GM23248 (cell line): Measurements from ENCODE around the gene SPAG17. TPM values are rescaled to one million over a fixed set of nuclear protein-coding genes. Genes with fewer than 3 reads are reported as not detected.

ENCODE experiments used
- DNase-seq: peaks from one replicate; pipeline ENCODE4 v3.0.0-alpha.2; 2015
- H2AFZ ChIP-seq: fragments of 200-600 bp; sonication (generic); 2 replicates; pipeline ENCODE4 v1.6.1; 2016; ENCODE audit warnings: antibody characterized with exemption
- H3F3A ChIP-seq: fragments of 200-600 bp; sonication (generic); 2 replicates; pipeline ENCODE4 v1.6.1; 2016; ENCODE audit warnings: mild to moderate bottlenecking, antibody characterized with exemption, mixed run types; ENCODE audit not compliant: insufficient read depth
- H3K27ac ChIP-seq: fragments of 200-600 bp; sonication (generic); 2 replicates; pipeline ENCODE4 v1.5.1; 2016; ENCODE audit warnings: mild to moderate bottlenecking
- H3K27me3 ChIP-seq: fragments of 200-600 bp; sonication (generic); replicated peaks from 2 replicates; pipeline ENCODE4 v1.6.1; 2016; ENCODE audit warnings: mild to moderate bottlenecking; ENCODE audit not compliant: insufficient read depth
- H3K36me3 ChIP-seq: fragments of 200-600 bp; sonication (generic); 2 replicates; pipeline ENCODE4 v1.6.1; 2016; ENCODE audit warnings: low read depth, mild to moderate bottlenecking
- H3K4me1 ChIP-seq: fragments of 200-600 bp; sonication (generic); 2 replicates; pipeline ENCODE4 v1.6.1; 2016; ENCODE audit warnings: mild to moderate bottlenecking; ENCODE audit not compliant: insufficient read depth
- H3K4me2 ChIP-seq: fragments of 200-600 bp; sonication (generic); one replicate; pipeline ENCODE4 v1.6.1; 2016; ENCODE audit warnings: mild to moderate bottlenecking; ENCODE audit not compliant: unreplicated experiment
- H3K4me3 ChIP-seq: fragments of 200-600 bp; sonication (generic); 2 replicates; pipeline ENCODE4 v1.5.1; 2016; ENCODE audit warnings: mild to moderate bottlenecking
- H3K79me2 ChIP-seq: fragments of 200-600 bp; sonication (generic); 2 replicates; pipeline ENCODE4 v1.6.1; 2016; ENCODE audit warnings: mild to moderate bottlenecking; ENCODE audit not compliant: insufficient read depth
- H3K9ac ChIP-seq: fragments of 200-600 bp; sonication (generic); 2 replicates; pipeline ENCODE4 v1.6.1; 2016; ENCODE audit warnings: mild to moderate bottlenecking
- H3K9me2 ChIP-seq: fragments of 200-600 bp; sonication (generic); 2 replicates; pipeline ENCODE4 v1.6.1; 2016; ENCODE audit warnings: mixed run types, mild to moderate bottlenecking, moderate library complexity; ENCODE audit not compliant: insufficient read depth
- H3K9me3 ChIP-seq: fragments of 200-600 bp; sonication (generic); one replicate; pipeline ENCODE4 v1.6.1; 2017; ENCODE audit warnings: low read depth
- H4K20me1 ChIP-seq: fragments of 200-600 bp; sonication (generic); 2 replicates; pipeline ENCODE4 v1.6.0; 2016; ENCODE audit not compliant: insufficient read depth
- EZH2 ChIP-seq: fragments of 200-600 bp; sonication (generic); IDR thresholded peaks from 2 replicates; pipeline ENCODE4 v1.6.1; 2018; ENCODE audit warnings: antibody characterized with exemption, mild to moderate bottlenecking; ENCODE audit not compliant: insufficient read depth, poor library complexity, severe bottlenecking
- EZH2phosphoT487 ChIP-seq: fragments of 200-600 bp; sonication (generic); IDR thresholded peaks from 2 replicates; pipeline ENCODE4 v1.6.1; 2018; ENCODE audit warnings: antibody characterized with exemption, moderate library complexity, mild to moderate bottlenecking, low read depth; ENCODE audit not compliant: insufficient read depth
- WGBS, 2 experiments: methylation state at CpG; one replicate each; pipeline ENCODE4 v1.1.6; 2015 to 2017; ENCODE audit warnings: low lambda C conversion rate in 2 of 2, low coverage in 1 of 2; ENCODE audit errors: missing lambda C conversion rate in 2 of 2; 5-methylcytosine and 5-hydroxymethylcytosine counted together
- in situ Hi-C: fragments of 300-500 bp; cut with MboI; formaldehyde crosslinking; loops from 2 replicates; pipeline ENCODE4 v1.15.0; 2020
- polyA plus RNA-seq: library from polyadenylated mRNA; unstranded; fragments of >200 nt; fragmentation: Nextera tagmentation; extraction: Ambion mirVana; gene quantifications from 2 replicates; pipeline ENCODE4 v1.2.1, GENCODE V29; 2016
- total RNA-seq: library from RNA; depleted of rRNA; stranded (reverse); fragments of >200 nt; shearing (Covaris generic); gene quantifications from 2 replicates; pipeline ENCODE4 v1.2.3, GENCODE V29; 2014; rRNA removed

Gene SPAG17
- total RNA-seq (not detected in 2 replicates), polyA plus RNA-seq (0.15 TPM in 1 of 2 replicates, not detected in the other)

GRCh38 chr1:118185084-118185832 lies at the start of gene SPAG17:
Gene SPAG17, minus strand, starts transcription at chr1:118185228. Its CDS starts 71 bp downstream, at chr1:118185157.
- Histone ChIP-seq H3K4me3 (peak within 1 kb of the TSS; percentile 65), H3K9me3 (no peaks in the 10 kb centered on the region), H3K9me2 (no peaks in the 10 kb centered on the region), H3K27me3 (no peaks in the 10 kb centered on the region), H3K27ac (no peak within 1 kb of the TSS), H3K79me2 (no peaks in the 10 kb centered on the region), H3F3A (no peaks in the 10 kb centered on the region), H3K36me3 (no peaks in the 10 kb centered on the region), H2AFZ (peak within 1 kb of the TSS; percentile 87), H3K4me2 (peak within 1 kb of the TSS; percentile 76), H3K9ac (0 out of 2 replicates have a peak within 1 kb of the TSS, but pooled peaks have one; percentile 11), H4K20me1 (no peaks in the 10 kb centered on the region), H3K4me1 (no peaks in the 10 kb centered on the region)
- no peak for TF ChIP-seq EZH2phosphoT487
- no peak for TF ChIP-seq EZH2
- in situ Hi-C loops: no loop called here
- peak; percentile 65 for DNase-seq
- WGBS, 2 experiments: 10 to 14% methylated on average over 29 to 30 of the region's 30 CpGs

DNA sequence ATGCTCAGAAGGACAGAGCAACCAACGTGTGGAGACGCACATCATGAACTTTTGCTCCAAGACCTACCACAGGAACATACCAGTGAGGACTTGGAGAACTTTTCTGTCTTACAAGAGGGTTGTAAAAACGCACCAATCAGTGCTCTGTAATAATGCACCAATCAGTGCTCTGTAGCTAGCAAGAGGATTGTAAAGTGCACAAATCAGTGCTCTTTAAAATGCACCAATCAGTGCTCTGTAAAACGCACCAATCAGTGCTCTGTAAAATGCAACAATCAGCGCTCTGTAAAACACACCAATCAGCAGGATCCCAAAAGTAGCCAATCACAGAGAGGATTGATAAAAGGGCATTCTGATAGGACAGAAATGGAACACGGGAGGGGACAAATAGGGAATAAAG lies 40.4 kb upstream of the SPAG17 start:
- Histone ChIP-seq H3K4me3 (no peak overlapping the region), H3K9ac (no peak overlapping the region), H3K9me3 (no peaks in the 10 kb centered on the region), H3K9me2 (no peaks in the 10 kb centered on the region), H3K4me2 (no peak overlapping the region), H3F3A (no peaks in the 10 kb centered on the region), H2AFZ (no peak overlapping the region), H3K27me3 (no peaks in the 10 kb centered on the region), H3K4me1 (no peaks in the 10 kb centered on the region), H3K27ac (no peak overlapping the region), H4K20me1 (no peaks in the 10 kb centered on the region), H3K36me3 (no peaks in the 10 kb centered on the region), H3K79me2 (no peaks in the 10 kb centered on the region)
- no peak for TF ChIP-seq EZH2
- no peak for TF ChIP-seq EZH2phosphoT487
- in situ Hi-C loops: no loop called here
- 64 to 68% methylated on average over 6 of the region's 6 CpGs for WGBS, 2 experiments
- DNase-seq: no peak

- no peak overlapping the region for H2AFZ ChIP-seq
- no peaks in the 10 kb centered on the region for H4K20me1 ChIP-seq
- no peaks in the 10 kb centered on the region for H3K4me1 ChIP-seq
- no peaks in the 10 kb centered on the region for H3K9me2 ChIP-seq
- no peaks in the 10 kb centered on the region for H3K79me2 ChIP-seq
- H3K4me2 ChIP-seq: no peak overlapping the region
- H3K27me3 ChIP-seq: no peaks in the 10 kb centered on the region
- in situ Hi-C loops: no loop called here
- no peak for TF ChIP-seq EZH2phosphoT487
- no peak for TF ChIP-seq EZH2
- H3K9me3 ChIP-seq: no peaks in the 10 kb centered on the region
- H3F3A ChIP-seq: no peaks in the 10 kb centered on the region
- H3K36me3 ChIP-seq: no peaks in the 10 kb centered on the region
- WGBS, 2 experiments: 11 to 18% methylated on average over 1 of the region's 1 CpG
- peak; percentile 52 for DNase-seq
- no peak overlapping the region for H3K9ac ChIP-seq
- no peak overlapping the region for H3K27ac ChIP-seq
- H3K4me3 ChIP-seq: no peak overlapping the region
These were observed 38.4 kb upstream of the SPAG17 start for GRCh38 chr1:118223426-118223825.

GRCh38 chr1:118219438-118219837 lies 34.4 kb upstream of the SPAG17 start:
- TF ChIP-seq EZH2phosphoT487 (no peak), EZH2 (no peak)
- Histone ChIP-seq H3K9me2 (no peaks in the 10 kb centered on the region), H3K4me2 (no peak overlapping the region), H3K27me3 (no peaks in the 10 kb centered on the region), H3K4me1 (no peaks in the 10 kb centered on the region), H3K9me3 (no peaks in the 10 kb centered on the region), H2AFZ (no peak overlapping the region), H3K36me3 (no peaks in the 10 kb centered on the region), H3K4me3 (no peak overlapping the region), H4K20me1 (no peaks in the 10 kb centered on the region), H3K27ac (no peak overlapping the region), H3K79me2 (no peaks in the 10 kb centered on the region), H3F3A (no peaks in the 10 kb centered on the region), H3K9ac (no peak overlapping the region)
- WGBS, 2 experiments: 69 to 80% methylated on average over 2 of the region's 2 CpGs
- in situ Hi-C loops: no loop called here
- DNase-seq: no peak
